KOPT-K1 (cell line): ENCODE measurements around the gene DEPP1.

ENCODE experiments used
- H3K27ac ChIP-seq: fragments of 200-600 bp; sonication (generic); 2 replicates; pipeline ENCODE4 v1.5.1; 2016; ENCODE audit warnings: antibody characterized with exemption, mild to moderate bottlenecking, low read depth, low read length; ENCODE audit not compliant: poor library complexity, severe bottlenecking
- H3K36me3 ChIP-seq: fragments of 200-600 bp; sonication (generic); 2 replicates; pipeline ENCODE4 v1.5.1; 2017; ENCODE audit warnings: antibody characterized with exemption, mild to moderate bottlenecking, low read length, moderate library complexity; ENCODE audit not compliant: insufficient read depth
- H3K9me3 ChIP-seq: fragments of 200-600 bp; sonication (generic); 2 replicates; pipeline ENCODE4 v1.5.1; 2017; ENCODE audit warnings: antibody characterized with exemption, low read length, mild to moderate bottlenecking; ENCODE audit not compliant: insufficient read depth, poor library complexity, severe bottlenecking

The DEPP1 gene

DNA sequence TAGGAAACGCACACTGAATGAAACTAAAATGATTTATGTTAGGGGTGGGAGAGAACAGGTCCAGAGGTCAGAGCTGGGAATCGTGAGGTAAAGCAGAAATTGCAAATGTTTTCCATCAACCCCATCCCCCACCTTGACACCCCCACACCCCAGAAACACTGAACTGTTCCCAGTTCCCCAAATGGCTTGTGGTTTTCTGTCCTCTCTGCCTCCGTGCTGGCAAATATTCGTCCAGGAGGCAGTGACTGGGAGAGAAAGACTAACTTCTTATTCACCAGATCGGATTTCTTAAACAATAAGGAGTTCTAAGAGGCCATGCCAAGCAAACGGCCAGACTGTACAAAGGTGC is 19.7 kb downstream of the DEPP1 start:
- H3K27ac ChIP-seq: peak overlapping the region; percentile 63
- no peaks in the 10 kb centered on the region for H3K9me3 ChIP-seq

DNA sequence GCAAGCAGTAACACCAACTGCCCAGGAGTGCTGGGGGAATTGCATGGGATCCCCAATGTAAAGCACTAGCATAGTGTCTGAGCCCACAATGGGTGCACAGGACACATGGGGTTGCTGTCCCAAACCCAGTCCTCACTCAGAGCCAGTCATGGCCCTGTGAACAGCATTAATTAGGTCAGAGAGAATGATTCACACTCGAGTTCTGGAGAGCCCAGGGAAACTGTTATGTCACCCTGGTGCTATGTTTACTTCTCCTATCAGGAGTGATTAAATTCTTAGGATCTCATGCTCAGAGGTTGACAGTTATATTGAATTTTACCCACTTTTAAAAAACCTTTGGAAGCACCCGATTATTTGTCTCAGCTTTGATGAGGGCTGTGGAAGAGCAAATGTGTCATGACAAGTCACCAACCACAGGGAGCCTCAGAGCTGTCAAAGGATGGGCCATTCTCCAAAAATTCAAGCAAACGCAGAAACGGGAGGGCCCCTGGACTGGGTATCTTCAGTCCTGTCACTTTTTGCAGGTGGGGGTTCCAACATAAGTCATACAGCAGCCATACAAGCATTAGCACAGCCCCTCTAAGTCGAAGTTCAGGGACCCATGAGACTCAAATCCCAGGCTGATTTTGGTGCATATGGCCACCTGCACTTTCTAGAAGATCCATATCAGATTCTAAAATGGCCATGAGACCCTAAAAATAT is 20.3 kb downstream of the DEPP1 start:
- no peaks in the 10 kb centered on the region for H3K9me3 ChIP-seq
- peaks cover 13% of the 10 kb centered on the region; the same call in 1 of the 2 replicates for H3K36me3 ChIP-seq
- peak overlapping the region; percentile 63 for H3K27ac ChIP-seq

More for the DNA sequence above, 19.7 kb downstream of the DEPP1 start:
- H3K36me3 ChIP-seq: peaks cover 13% of the 10 kb centered on the region; the same call in 1 of the 2 replicates

DNA sequence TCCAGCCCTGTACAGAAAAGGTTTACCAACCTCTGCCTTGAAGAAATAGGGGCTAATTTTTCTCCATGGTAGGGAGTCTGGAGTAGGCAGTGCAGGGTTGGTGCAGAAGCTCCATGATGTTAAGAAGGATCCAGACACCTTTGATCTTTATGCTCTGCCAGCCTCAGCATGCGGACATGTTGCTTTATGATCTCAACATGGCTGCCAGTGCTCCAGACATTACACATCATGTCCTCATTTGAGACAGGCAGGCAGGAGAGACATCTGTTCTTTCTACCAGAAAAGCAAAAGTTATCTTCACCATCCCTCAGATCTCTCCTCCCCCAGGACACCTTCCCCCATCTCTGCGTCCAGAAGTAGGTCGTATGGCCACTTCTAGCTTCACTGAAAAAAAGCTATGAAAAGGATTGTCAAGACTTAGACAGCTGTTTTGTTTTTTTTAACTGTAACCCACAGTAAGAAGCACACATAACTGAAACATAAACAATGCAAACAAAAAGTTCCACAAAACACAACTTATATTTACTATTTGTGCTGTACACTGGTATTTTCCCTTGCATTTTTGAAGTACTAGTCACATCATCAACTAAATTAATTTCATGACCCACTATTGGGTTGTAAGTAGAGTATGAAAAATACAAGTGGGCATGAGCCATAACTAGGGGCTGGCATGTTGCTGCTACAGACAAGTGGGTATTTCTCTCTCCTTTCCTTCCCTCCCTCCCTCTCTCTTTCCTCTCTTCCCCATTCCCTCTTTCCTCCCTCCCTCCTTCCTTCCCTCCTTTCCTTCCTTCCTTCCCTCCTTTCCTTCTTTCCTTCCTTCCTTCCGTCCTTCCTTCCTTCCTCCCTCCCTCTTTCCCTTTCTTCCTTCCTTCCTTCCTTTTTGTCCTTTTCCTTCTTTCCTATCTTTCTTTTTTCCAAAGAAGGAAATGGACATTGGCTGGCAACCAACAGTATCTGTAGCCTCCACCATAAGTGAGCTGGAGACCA is 21.6 kb downstream of the DEPP1 start:
- no peaks in the 10 kb centered on the region for H3K9me3 ChIP-seq
- peaks cover 13% of the 10 kb centered on the region; the same call in 1 of the 2 replicates for H3K36me3 ChIP-seq
- H3K27ac ChIP-seq: no peak overlapping the region

DNA sequence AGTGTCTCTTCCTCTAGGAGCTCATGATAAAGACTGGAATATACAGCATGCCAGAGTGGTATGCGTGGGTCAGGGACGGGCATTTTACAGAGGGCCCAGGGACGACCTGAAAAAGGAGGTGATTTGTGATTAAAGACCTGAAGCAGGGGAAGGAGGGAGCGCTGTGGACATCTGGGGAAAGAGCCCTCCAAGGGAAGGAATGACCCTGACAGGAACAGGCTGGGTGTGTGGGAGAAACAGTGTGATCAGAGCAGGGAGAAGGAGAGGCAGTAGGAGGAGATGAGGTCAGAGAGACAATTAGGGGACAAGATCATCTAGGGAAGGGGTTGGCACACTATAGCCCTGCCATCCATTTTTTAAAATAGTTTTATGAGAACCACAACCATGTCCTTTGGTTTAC is 22.4 kb downstream of the DEPP1 start:
- Histone ChIP-seq H3K36me3 (peaks cover 13% of the 10 kb centered on the region; the same call in 1 of the 2 replicates), H3K27ac (no peak overlapping the region), H3K9me3 (no peaks in the 10 kb centered on the region)

DNA sequence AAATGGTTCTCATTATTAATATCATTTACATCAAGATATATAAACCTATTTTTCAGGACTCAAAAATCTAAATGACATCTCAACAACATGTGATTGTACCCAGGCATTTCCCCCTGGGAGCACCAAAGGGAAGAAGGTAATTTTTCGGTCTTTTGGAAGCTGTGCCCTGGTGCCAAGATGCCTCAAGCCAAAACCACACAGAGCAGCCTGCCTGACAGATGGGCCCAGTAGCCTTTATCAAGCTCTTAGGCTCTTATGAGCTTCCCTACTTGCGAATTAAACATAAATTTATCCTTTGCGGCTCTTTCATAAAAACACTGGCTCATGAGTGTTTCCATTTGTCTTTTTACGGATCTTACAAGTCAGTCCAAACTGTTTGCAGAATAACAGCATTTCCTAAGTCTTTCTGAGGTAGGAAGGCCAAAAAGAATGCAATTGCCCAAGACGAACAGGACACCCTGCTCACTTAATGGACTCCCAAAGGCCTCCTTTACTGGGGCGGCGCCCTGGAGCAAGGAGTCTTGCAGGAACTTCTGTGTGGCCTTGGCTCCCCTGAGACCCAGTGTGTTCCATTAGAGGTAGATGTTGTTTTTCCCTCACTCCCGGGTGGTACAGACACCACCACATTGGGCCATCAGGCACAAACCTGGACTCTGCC is 23.1 kb downstream of the DEPP1 start:
- Histone ChIP-seq H3K36me3 (peaks cover 13% of the 10 kb centered on the region; the same call in 1 of the 2 replicates), H3K9me3 (no peaks in the 10 kb centered on the region), H3K27ac (no peak overlapping the region)

DNA sequence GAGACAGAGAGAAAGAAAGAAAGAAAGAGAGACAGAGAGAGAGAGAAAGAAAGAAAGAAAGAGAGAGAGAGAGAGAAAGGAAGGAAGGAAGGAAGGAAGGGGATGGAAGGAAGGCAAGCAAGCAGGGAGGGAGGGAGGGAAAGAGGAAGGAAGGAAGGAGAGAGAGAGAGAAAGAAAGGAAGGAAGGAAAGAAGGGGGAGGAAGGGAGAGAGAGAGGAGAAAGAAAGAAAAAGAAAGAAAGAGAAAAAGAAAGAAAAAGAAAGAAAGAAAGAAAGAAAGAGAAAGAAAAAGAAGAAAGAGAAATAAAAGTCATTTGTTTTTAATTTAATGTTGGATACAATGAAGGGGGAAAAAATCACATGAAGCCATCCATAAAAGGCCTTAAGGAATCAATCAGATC is 23.6 kb downstream of the DEPP1 start:
- no peak overlapping the region for H3K27ac ChIP-seq

DNA sequence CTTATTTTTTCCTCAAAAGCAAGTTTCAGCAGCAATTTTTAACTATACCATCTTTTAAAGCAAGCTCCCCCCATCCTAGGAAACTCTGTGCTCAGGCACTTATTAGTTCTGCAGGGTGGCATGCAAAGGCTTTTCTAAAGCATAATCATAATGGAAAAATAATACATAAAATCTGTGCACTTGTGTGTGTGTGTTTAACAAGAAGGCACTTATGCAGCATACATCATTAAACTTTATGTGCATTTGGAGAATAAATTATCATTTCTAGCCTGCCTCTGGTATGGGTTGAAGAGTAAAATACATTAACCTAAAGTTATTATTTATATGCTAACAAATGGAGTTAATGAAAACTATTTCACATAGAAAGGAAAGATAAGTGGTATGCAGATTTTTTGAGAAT is 24.6 kb downstream of the DEPP1 start:
- H3K9me3 ChIP-seq: no peaks in the 10 kb centered on the region
- H3K27ac ChIP-seq: no peak overlapping the region
- H3K36me3 ChIP-seq: peaks cover 13% of the 10 kb centered on the region; the same call in 1 of the 2 replicates

More for the DNA sequence above, 23.6 kb downstream of the DEPP1 start:
- Histone ChIP-seq H3K36me3 (peaks cover 13% of the 10 kb centered on the region; the same call in 1 of the 2 replicates), H3K9me3 (no peaks in the 10 kb centered on the region)

DNA sequence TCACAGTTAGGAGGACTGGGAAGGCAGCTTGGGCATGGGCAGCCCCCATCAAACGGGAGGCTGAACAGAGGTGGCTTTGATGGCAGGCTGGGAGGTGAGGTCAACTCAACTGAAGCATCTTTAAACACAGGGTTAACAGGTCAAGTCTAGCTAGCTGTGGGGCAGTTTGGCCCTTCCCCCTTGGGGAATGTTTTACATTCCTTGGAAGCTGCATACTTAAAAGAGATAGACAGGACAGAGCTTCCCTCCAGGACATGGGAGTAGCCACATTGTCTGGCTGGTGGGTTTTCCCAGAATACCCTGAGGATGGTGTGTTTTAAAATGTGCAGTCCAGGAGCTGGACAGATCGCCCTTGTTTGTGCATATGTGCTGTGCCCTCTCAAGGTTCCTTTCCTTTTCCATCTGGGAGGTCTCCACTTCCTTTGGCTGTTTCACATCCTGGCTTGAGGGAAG is 25.8 kb downstream of the DEPP1 start:
- H3K36me3 ChIP-seq: peaks cover 13% of the 10 kb centered on the region; the same call in 1 of the 2 replicates

DNA sequence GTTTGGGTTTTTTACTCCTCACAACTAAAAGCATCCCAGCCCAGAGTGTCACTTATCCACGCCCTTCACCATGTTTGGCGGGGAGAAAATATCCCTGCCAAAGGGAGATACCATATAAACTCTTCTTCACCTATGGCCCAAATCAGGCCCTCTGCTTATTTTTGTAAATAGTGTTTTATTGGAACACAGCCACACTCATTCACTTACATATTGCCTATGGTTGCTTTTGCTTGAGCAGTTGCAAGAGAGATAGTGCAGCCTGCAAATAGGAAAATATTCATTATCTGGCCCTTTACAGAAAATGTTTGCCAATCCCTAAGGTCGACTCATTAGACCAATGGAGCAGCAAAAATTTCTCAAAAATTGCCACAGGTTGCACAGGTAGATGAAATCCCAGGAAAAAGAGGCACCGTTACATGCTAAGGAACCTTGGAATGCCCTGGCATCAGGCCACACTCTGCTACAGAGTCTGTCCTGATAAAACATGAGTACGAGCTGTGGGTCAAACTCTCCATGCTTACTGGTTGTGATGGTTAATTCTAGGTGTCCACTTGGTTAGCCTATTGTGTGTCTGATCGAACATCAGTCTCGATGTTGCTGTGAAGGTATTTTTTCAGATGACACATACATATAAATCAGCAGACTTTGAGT is 26.9 kb downstream of the DEPP1 start:
- Histone ChIP-seq H3K9me3 (no peaks in the 10 kb centered on the region), H3K36me3 (peaks cover 11% of the 10 kb centered on the region; the same call in 1 of the 2 replicates)

More for the DNA sequence above, 25.8 kb downstream of the DEPP1 start:
- Histone ChIP-seq H3K27ac (no peak overlapping the region), H3K9me3 (no peaks in the 10 kb centered on the region)

DNA sequence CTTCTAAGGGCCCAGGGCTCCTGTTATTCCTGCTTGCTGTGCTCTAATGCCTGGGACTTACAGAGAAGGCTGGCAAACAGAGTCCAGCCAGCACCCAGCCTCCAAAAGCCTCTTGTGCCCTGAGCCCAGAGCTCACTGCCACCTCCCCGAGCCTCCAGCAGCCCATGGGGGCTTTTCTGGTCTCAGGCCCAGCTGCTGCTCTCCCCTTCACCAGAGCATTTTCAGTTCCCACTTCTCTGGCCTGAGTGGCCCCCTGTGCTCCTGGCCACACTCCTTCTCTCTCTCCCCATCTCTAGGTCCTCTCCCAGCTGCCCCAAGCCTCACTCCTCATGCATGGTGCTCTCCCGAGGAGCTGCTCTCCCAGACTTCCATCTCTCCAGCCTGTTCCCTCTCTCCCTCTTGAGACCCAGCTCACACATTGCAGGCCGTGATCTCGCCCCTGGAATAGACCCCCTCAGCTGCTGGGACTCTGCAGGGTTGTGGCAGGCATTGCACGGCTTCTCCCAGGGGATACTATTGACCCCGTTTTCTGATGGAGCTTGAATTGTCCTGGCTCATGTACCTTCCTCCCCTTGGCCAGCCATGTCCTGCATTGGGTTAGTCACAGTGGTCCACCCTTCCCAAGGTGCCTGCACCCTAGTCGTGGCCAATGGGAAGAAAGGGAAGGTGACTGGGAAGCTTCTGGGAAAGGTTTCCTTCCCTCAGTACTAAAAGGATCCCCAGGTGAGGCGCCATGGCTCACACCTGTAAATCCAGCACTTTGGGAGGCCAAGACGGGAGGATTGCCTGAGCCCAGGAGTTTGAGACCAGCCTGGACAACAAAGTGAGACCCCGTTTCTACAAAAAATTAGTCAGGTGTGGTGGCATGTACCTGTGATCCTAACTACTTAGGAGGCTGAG is 28.0 kb downstream of the DEPP1 start:
- Histone ChIP-seq H3K36me3 (no peaks in the 10 kb centered on the region; the same call in 1 of the 2 replicates), H3K9me3 (peaks cover under 1% of the 10 kb centered on the region), H3K27ac (no peak overlapping the region)

More for the DNA sequence above, 26.9 kb downstream of the DEPP1 start:
- H3K27ac ChIP-seq: no peak overlapping the region

DNA sequence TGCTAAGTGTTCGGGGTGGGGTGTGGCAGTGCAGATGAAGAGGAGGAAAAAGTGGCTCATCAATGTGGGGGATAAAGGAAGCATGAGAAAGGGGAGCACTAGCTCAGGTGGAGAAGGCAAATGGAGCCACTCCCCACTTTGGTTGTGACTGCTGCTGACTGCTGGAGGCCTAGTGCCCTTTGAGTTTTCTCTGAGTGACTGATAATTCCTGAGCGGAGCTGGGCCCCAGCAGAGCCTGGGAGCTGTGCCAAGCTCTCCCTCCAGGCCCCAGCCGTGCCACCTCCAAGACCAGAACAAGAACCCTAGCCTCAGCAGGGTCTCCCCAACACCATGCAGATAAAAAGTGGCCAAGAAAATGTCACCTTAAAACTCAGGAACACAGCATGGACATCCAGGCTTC is 28.7 kb downstream of the DEPP1 start:
- H3K27ac ChIP-seq: no peak overlapping the region
- no peaks in the 10 kb centered on the region for H3K36me3 ChIP-seq
- peaks cover 7% of the 10 kb centered on the region for H3K9me3 ChIP-seq

DNA sequence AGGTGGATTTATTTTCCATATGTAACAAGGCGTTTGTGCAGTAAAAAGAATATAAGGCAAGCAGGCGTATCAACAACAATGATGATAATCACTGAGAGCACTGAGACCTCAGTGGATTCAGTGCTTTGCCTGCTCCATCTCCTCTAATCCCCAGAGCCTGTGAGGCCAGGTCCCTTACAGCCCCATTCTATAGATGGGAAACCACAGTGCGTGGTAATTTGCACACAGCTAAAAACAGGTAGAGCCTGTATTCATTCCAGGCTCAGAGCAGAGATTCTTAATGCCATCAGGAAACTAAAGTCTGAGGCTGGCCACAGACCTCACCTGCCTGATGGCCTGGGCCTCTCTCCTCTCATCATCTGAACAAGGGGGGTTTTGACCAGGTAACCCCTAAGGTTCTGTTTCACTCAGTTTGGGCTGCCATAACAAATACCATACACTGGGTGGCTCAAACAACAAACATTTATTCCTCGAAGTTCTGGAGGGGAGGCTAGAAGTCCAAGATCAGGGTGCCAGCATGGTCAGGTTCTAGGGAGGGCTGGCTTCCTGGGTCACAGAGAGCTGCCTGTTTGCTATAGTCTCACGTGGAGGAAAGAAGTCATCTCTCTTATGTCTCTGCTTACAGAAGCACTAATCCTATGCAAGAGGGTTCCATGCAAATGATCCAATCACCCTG is 29.3 kb downstream of the DEPP1 start:
- no peak overlapping the region for H3K27ac ChIP-seq
- H3K36me3 ChIP-seq: no peaks in the 10 kb centered on the region
- peaks cover 14% of the 10 kb centered on the region for H3K9me3 ChIP-seq

DNA sequence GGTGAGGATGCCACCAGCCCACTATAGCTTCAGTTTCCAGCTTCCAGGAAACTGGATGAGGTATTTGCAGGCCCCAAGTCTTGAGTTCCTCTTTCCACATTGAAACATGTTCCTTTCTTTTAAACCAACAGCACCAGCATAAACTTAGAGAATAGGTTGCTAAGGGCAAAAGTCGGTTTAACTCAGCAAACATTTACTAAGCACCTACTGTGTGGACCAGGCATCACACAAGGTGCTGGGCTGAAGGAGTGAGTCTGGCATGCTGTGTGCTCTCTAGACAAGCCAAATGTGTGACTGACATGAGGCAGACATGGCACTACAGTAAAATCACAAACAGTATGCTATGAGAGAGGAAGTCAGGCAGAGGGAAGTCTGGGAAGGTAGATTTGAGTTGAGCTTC is 30.0 kb downstream of the DEPP1 start:
- H3K27ac ChIP-seq: no peak overlapping the region
- peaks cover 18% of the 10 kb centered on the region for H3K9me3 ChIP-seq
- H3K36me3 ChIP-seq: no peaks in the 10 kb centered on the region
